Esophagus squamous epithelium (tissue), 5 donors: ENCODE measurements around the gene SPATA31C1. TPM values are rescaled to one million over a fixed set of nuclear protein-coding genes. Genes with fewer than 3 reads are reported as not detected.

ENCODE experiments used
- DNase-seq: peaks from one replicate; lab custom pipeline; 2025; lab: John Stamatoyannopoulos, UW
- H3K27ac ChIP-seq, 4 donors: fragments of 200-600 bp; sonication (generic); one replicate each; pipeline ENCODE4 v1.5.1; 2016 to 2019; ENCODE audit warnings: mild to moderate bottlenecking in 1 of 4
- H3K27me3 ChIP-seq, 4 donors: fragments of 200-600 bp; sonication (generic); 1 replicate in 3 of 4; 2 replicates in 1 of 4; pipeline versions ENCODE4 v1.5.1 to v1.6.0; 2017 to 2021; ENCODE audit warnings: antibody characterized with exemption in 1 of 4
- H3K36me3 ChIP-seq, 3 donors: fragments of 200-600 bp; sonication (generic); one replicate each; pipeline ENCODE4 v1.5.1; 2016 to 2019
- H3K4me1 ChIP-seq, 3 donors: fragments of 200-600 bp; sonication (generic); one replicate each; pipeline ENCODE4 v1.5.1; 2017 to 2019
- H3K4me3 ChIP-seq, 4 donors: fragments of 200-600 bp; sonication (generic); 1 replicate in 3 of 4; 2 replicates in 1 of 4; pipeline ENCODE4 v1.5.1; 2016 to 2019; ENCODE audit warnings: mild to moderate bottlenecking in 2 of 4, moderate library complexity in 1 of 4
- H3K9me3 ChIP-seq, 3 donors: fragments of 200-600 bp; sonication (generic); one replicate each; pipeline ENCODE4 v1.5.1; 2016 to 2019
- POLR2A ChIP-seq, 4 donors: fragments of 450-650 bp; IDR thresholded peaks; one replicate each; pipeline ENCODE4 v1.6.1; 2017; ENCODE audit warnings: antibody characterized with exemption in 4 of 4, mild to moderate bottlenecking in 4 of 4, moderate library complexity in 3 of 4
- WGBS, 2 donors: methylation state at CpG; one replicate each; pipeline ENCODE4 v1.1.5; 2018; 5-methylcytosine and 5-hydroxymethylcytosine counted together
- intact Hi-C: fragments of 100-400 bp; cut with DNase I; formaldehyde crosslinking; loops from one replicate; pipeline ENCODE4 v1.15.0; 2022
- total RNA-seq, 4 donors: library from RNA; depleted of rRNA; stranded (reverse); fragments of >200 nt; gene quantifications; one replicate each; pipeline ENCODE4 v1.1.0, GENCODE V29; 2016
- TF ChIP-seq, protein P1 (sequence below), 6 experiments: fragments of 450-650 bp in 4 of 6; fragments of 200-600 bp in 2 of 6; sonication (generic) in 2 of 6; IDR thresholded peaks; one replicate each; pipeline ENCODE4 v1.5.1; 2016 to 2019; ENCODE audit warnings: antibody characterized with exemption in 6 of 6, mild to moderate bottlenecking in 4 of 6, moderate library complexity in 4 of 6
- donor health status: DM: yes; HTN: yes; CAD: no.

The SPATA31C1 gene
- total RNA-seq, 4 donors from 2014 or later, result not detected

DNA sequence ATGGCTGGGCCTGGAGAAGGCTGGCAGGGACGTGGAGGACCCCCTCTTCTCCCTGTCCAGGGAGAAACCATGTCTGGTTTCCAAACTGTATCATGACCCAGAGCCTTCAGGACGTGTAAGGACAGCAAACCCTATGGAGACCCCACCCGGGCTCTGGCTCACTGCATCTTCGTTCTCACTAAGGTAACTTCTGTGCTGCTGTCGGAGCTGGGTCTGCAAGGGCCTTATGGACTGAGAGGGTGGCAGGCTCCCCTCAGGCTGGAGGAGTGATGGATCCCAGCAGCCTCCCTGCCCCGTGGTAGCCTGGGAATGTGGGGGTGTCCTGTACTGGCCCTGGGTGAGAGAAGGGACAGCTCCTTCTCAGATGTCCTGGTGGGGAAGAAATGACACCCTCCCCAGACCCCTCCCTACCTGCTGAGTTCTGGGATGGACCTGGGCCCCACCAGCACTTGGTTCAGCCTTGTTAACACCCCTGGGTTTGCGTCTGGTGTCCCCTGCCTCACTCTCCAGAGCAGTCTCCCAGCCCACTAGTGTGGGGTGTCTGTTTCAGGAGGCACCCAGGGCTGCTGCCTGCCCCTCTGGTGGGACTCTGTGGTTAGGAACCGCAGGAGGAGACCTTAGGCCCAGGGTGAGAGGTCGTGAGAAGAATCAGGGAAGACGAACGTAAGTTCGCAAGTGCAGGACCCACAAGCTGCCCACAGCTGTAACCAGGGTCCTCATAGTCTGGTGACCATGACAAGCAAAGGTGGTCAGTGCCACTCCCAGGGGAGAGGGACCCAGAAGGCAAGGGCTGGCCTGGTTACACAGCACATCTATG is 28.5 kb upstream of the SPATA31C1 start:
- Histone ChIP-seq H3K27ac (no peak overlapping the region), H3K4me1 (no peaks in the 10 kb centered on the region), H3K27me3 (peaks cover 0 to 7% (median 0%) of the 10 kb centered on the region in 4 donors), H3K4me3 (no peak overlapping the region), H3K9me3 (no peaks in the 10 kb centered on the region), H3K36me3 (no peaks in the 10 kb centered on the region)
- intact Hi-C loops, result no loop called here
- TF ChIP-seq, protein P1, sequence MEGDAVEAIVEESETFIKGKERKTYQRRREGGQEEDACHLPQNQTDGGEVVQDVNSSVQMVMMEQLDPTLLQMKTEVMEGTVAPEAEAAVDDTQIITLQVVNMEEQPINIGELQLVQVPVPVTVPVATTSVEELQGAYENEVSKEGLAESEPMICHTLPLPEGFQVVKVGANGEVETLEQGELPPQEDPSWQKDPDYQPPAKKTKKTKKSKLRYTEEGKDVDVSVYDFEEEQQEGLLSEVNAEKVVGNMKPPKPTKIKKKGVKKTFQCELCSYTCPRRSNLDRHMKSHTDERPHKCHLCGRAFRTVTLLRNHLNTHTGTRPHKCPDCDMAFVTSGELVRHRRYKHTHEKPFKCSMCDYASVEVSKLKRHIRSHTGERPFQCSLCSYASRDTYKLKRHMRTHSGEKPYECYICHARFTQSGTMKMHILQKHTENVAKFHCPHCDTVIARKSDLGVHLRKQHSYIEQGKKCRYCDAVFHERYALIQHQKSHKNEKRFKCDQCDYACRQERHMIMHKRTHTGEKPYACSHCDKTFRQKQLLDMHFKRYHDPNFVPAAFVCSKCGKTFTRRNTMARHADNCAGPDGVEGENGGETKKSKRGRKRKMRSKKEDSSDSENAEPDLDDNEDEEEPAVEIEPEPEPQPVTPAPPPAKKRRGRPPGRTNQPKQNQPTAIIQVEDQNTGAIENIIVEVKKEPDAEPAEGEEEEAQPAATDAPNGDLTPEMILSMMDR (IDR thresholded peaks at IDR 0.05), result no peak
- TF ChIP-seq POLR2A (IDR thresholded peaks at IDR 0.05), result no peak
- no peak for DNase-seq
- WGBS, 2 donors, result 79 to 100% methylated on average over 1 to 11 of the region's 12 CpGs

DNA sequence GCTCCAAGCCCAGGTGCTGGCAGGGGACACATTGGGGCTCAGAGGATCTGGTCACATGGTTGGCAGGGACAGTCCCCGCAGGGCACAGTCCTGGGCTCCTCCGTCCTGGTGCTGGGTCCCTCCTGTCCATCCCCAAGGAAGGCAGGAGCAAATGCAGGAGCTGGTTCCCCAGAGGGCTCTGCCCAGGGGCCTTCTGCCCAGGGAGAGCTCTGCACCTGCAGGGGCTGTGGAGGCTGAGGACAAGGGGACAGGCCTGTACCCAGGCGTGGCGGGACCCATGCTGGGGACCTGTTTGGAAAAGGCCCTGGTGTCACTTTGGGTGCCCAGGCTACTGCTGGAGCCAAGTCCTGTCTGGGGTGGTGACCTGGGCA is 27.9 kb upstream of the SPATA31C1 start:
- intact Hi-C loops, result no loop called here
- Histone ChIP-seq H3K36me3 (no peaks in the 10 kb centered on the region), H3K4me3 (no peak overlapping the region), H3K9me3 (no peaks in the 10 kb centered on the region), H3K27ac (no peak overlapping the region), H3K27me3 (peaks cover 0 to 4% (median 0%) of the 10 kb centered on the region in 4 donors), H3K4me1 (no peaks in the 10 kb centered on the region)
- no peak for TF ChIP-seq POLR2A (IDR thresholded peaks at IDR 0.05)
- TF ChIP-seq, protein P1 (IDR thresholded peaks at IDR 0.05), result no peak
- WGBS, 2 donors, result 67% methylated on average over 1 of the region's 4 CpGs; no CpG with 5 or more reads in 1 of the 2 donors
- no peak for DNase-seq

DNA sequence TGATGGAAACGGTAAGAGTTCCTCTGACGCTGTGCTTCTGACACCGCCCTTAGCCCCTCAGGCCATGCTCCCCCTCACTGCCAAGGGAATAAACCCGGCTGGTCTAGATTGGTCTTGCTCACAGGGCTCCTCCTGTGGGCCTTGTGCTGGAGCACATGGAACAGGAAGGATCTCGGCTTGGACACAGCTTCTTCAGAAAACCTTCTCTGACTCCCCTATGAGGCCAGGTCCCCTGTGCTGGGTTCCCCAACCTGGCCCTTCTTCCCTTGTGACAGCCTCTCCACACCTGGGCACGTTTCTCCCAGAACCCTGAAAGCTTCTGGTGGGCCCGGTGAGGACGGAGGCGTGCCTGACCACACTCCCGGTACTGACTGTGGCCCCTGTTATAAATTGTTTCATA is 26.9 kb upstream of the SPATA31C1 start:
- TF ChIP-seq, protein P1 (IDR thresholded peaks at IDR 0.05), result no peak
- TF ChIP-seq POLR2A (IDR thresholded peaks at IDR 0.05), result no peak
- H3K27me3 ChIP-seq, result no peaks in the 10 kb centered on the region

DNA sequence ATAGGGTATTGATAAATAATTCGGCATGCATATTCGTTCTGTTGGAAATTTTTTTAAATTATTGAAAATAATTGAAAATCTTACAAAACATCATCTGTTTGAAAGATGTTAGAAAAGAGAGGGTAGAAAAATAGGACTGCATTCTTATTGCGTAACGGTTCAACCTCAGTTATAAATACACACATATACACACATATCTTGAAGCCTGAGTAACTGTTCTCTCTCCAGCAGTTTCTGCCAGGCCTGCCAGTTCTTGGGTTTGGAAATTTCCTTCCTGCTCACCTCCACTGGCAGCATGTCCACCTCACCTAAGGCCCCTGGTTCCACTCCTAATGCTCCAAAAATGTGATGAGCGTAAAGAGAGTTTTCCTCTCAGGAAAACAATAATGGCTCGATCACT is 26.0 kb upstream of the SPATA31C1 start:
- 88 to 94% methylated on average over 6 of the region's 6 CpGs for WGBS, 2 donors
- Histone ChIP-seq H3K9me3 (no peaks in the 10 kb centered on the region), H3K27ac (no peak overlapping the region), H3K4me3 (no peak overlapping the region), H3K27me3 (no peaks in the 10 kb centered on the region), H3K36me3 (no peaks in the 10 kb centered on the region), H3K4me1 (no peaks in the 10 kb centered on the region)
- TF ChIP-seq, protein P1 (IDR thresholded peaks at IDR 0.05), result no peak
- TF ChIP-seq POLR2A (IDR thresholded peaks at IDR 0.05), result no peak
- intact Hi-C loops, result no loop called here
- no peak for DNase-seq

More for the DNA sequence above, 26.9 kb upstream of the SPATA31C1 start:
- 72 to 83% methylated on average over 8 to 10 of the region's 10 CpGs for WGBS, 2 donors
- Histone ChIP-seq H3K4me3 (no peak overlapping the region), H3K9me3 (no peaks in the 10 kb centered on the region), H3K4me1 (no peaks in the 10 kb centered on the region), H3K36me3 (no peaks in the 10 kb centered on the region), H3K27ac (no peak overlapping the region)
- no peak for DNase-seq
- intact Hi-C loops, result no loop called here

DNA sequence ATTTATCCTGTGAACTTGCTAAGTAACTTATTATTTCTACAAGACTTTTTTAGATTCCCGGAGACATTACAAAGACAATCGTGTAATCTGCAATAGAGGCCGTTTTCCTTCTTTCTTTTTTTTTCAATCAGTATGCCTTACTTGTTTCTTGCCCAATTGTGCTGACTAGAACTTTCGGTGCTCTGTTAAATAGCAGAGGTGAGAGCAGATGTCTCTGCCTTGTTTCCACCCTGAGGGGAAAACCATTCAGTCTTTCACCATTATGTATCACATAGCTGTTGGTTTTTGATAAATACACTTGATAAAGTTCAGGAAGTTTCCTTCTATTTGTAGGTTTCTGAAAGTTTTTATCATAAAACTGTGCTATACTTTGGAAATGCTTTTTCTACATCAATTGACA is 24.8 kb upstream of the SPATA31C1 start:
- TF ChIP-seq POLR2A (IDR thresholded peaks at IDR 0.05), result no peak
- TF ChIP-seq, protein P1 (IDR thresholded peaks at IDR 0.05), result no peak
- 75 to 79% methylated on average over 4 of the region's 4 CpGs for WGBS, 2 donors
- intact Hi-C loops, result no loop called here
- no peak for DNase-seq
- no peak overlapping the region for H3K4me3 ChIP-seq
- no peaks in the 10 kb centered on the region for H3K9me3 ChIP-seq
- H3K27ac ChIP-seq, result no peak overlapping the region
- H3K27me3 ChIP-seq, result no peaks in the 10 kb centered on the region
- H3K4me1 ChIP-seq, result no peaks in the 10 kb centered on the region
- H3K36me3 ChIP-seq, result no peaks in the 10 kb centered on the region
